Fibroblast of lung (primary cell): ENCODE results near the gene PAK1IP1.

Source experiments
- EZH2 ChIP-seq: IDR thresholded peaks from 2 replicates; pipeline ENCODE4 v1.5.1; 2012; ENCODE audit warnings: low read length, control low read depth, mild to moderate bottlenecking; ENCODE audit errors: missing control alignments
- TF ChIP-seq, protein P1 (sequence below), 2 donors: IDR thresholded peaks in 1 of 2; conservative IDR thresholded peaks in 1 of 2; 1 replicate in 1 of 2; 2 replicates in 1 of 2; pipeline ENCODE4 v1.5.1; 2011 to 2012; ENCODE audit warnings: low read length in 2 of 2, control low read depth in 1 of 2, inconsistent platforms in 1 of 2, low read depth in 1 of 2, mild to moderate bottlenecking in 1 of 2

DNA sequence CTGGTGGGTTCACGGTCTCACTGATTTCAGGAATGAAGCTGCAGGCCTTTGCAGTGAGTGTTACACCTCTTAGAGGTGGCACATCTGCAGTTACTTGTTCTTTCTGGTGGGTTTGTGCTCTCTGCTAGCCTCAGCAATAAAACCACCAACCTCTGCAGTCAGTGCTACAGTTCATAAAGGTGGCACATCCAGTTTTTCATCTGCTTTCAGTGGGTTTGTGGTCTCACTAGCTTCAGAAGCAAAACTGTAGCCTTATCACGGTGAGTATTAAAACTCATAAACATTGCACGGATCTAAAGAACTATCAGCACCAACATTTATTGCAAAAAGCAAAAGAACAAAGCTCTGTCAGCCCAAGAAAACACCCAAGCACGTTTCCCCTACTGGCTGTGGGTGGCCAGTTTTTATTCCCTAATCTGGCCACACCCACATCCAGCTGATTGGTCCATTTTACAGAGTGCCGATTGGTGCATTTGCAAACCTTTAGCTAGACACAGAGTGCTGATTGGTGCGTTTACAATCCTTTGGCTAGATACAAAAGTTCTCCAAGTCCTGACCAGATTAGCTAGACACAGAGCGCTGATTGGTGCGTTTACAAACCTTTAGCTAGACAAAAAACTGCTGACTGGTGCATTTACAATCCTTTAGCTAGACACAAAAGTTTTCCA, 24.7 kb downstream of the PAK1IP1 start:
- TF ChIP-seq, protein P1, sequence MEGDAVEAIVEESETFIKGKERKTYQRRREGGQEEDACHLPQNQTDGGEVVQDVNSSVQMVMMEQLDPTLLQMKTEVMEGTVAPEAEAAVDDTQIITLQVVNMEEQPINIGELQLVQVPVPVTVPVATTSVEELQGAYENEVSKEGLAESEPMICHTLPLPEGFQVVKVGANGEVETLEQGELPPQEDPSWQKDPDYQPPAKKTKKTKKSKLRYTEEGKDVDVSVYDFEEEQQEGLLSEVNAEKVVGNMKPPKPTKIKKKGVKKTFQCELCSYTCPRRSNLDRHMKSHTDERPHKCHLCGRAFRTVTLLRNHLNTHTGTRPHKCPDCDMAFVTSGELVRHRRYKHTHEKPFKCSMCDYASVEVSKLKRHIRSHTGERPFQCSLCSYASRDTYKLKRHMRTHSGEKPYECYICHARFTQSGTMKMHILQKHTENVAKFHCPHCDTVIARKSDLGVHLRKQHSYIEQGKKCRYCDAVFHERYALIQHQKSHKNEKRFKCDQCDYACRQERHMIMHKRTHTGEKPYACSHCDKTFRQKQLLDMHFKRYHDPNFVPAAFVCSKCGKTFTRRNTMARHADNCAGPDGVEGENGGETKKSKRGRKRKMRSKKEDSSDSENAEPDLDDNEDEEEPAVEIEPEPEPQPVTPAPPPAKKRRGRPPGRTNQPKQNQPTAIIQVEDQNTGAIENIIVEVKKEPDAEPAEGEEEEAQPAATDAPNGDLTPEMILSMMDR (conservative IDR thresholded peaks at IDR 0.05 in 1 of 2, IDR thresholded peaks at IDR 0.05 in 1 of 2; ENCODE audit: low read depth in 1 of 2, low read length in 2 of 2): no peak
- TF ChIP-seq EZH2: no peak
